Middle frontal gyrus (tissue), 1 donor: ENCODE measurements around the gene GIPR.
A peak's percentile ranks its signal among the peaks of the same experiment; 100 is the strongest.
"Not testable (repeated sequence)": the region's sequence is repeated elsewhere in the genome, so short reads cannot be mapped to it uniquely, and the experiment has no call there.

Experiments used
- DNase-seq: peaks from one replicate; pipeline ENCODE4 v3.0.0-alpha.2; 2015; ENCODE audit warnings: low spot score; ENCODE audit errors: extremely low spot score

GIPR gene

GRCh38 chr19:45667620-45668341, at the start of gene GIPR:
GIPR (plus strand) TSS chr19:45668221; CDS start chr19:45669521, 1,300 bp downstream.
- DNase-seq, result no peak

DNA sequence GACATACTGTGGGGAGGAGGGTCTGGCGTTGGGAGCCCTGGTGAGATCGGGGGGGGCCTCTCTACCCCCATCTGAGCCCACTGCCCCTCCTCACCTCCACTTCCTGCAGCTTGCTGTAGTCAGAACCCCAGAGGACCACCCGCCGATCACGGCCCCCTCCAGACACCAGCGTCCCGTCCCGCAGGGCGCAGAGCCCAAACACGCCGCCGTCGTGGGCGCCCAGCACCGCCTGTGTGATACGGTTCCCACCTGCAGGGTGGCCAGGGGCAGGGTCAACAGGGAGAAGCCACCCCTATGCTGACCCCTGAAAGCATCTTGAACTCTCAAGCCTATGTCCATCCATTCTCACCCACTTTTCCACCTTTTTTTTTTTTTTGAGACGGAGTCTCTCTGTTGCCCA, 46.6 kb upstream of the GIPR start:
- DNase-seq, result no peak

GRCh38 chr19:45621976-45622503, 46.0 kb upstream of the GIPR start:
- DNase-seq, result no peak

GRCh38 chr19:45623984-45624383, 44.0 kb upstream of the GIPR start:
- DNase-seq, result no peak

GRCh38 chr19:45628219-45628618, 39.8 kb upstream of the GIPR start:
- DNase-seq, result not testable (repeated sequence)

DNA sequence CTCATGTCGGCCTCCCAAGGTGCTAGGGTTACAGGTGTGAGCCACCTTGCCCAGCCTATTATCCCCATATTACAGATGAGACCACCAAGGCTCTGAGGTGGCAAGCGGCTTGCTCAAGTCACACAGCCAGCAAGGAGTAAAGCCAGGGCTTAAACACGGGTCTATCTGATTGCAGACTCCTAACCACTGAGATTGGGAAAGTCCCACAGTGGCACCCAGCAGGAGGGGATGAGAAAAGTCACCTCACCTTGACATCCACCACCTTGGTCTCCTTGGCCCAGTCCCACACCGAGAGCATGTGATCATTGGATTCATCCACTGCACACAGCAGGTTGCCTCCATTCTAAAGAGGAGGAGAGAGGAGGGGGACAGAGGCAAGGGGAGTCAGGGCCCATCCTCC, 38.3 kb upstream of the GIPR start:
- no peak for DNase-seq

- DNase-seq, result no peak
Observed at GRCh38 chr19:45630463-45630862, 37.6 kb upstream of the GIPR start.

DNA sequence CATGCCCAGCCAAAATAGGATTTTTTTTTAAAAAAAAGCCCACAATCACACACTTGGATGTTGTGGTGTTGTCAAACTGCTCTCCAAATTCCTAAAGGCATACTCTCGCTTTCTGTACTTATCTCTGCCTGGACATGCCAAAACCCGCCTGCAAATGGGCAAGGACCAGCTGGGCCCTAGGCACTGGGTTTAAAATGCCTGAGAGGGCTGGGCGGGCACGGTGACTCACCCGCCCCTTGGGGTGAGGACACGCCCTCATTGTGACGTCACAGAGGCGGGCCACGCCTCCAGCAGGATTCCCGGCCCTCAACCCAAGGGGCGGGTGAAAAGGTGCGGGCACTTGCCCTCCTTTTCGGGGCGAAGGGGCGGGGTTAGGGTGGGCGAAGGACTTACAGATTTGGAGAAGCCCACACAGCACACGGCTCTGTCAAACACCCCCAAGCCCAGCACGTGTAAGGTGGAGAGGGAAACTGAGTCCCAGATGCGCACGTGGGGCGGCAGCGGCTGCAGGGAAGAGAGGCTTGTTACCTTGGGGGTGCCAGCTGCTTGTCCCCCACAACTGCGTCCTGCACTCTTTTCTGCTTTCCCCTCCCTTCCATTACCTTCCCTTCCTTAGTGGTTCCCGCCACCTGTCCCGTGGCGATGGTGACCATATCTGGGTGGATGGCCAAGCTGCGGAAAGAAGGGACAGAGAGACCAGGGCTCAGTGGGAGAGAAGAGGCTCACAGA, 35.4 kb upstream of the GIPR start:
- no peak for DNase-seq

DNA sequence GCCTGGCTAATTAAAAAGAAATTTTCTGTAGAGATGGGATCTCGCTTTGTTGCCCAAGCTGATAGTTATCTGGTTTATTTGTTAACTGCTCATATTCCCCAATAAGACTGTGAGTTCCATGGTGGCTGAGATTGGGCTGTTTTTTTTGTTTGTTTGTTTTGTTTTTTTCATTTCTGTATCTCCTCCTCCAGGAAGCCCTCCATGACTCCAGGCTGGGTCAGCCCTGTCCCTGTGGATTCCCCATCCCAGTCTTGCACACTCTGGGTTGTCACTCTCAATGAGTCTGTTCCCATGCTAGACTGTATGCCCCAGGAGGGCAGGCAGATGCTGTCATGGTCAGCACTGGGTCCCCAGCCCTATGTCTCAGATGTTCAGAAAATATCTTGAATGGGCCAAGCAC, 31.7 kb upstream of the GIPR start:
- DNase-seq, result no peak

DNA sequence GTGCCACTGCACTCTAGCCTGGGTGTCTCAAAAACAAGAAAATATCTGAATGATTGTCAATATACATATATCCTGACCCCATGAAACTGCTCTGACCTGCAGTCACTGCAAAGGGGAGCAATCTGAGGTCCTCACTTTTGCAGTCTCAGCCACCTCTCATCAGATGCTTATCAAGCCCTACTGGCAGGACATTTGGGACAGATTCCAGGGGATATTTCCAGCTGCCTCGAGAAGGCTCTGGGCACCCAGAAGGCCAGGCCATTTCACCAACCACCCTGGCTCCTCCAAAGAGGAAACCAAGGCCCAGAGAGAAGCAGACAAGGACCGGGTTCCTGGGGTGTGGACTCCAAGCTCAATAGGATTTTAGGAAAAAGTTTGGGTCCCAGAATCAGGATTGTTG, 31.1 kb upstream of the GIPR start:
- DNase-seq, result no peak

GRCh38 chr19:45637890-45638667, 29.9 kb upstream of the GIPR start:
- DNase-seq, result no peak

GRCh38 chr19:45638930-45639729, 28.9 kb upstream of the GIPR start, which contains the start of gene EML2:
EML2 (minus strand) TSS chr19:45639397; CDS start chr19:45639376, 21 bp downstream.
- DNase-seq, result no peak

DNA sequence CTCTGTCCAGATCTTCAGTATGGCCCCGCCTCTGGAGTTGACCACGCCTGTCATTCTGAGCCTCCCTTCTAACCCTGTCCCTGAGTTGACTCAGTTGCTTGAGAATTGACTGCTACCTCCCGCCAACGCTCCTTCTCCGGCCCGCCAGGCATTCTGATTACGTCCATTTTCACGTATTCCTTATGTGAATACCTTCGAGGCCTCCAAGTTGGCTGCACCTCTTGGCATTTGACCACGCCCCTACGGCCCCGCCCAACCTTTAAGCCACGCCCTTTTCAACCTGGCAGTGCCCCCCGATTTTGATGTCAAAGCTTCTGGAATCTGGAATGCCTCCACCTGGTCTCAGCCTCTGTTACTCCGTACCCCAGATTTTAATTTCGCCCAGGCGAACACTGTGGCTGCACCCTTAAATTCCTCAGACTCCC, 27.2 kb upstream of the GIPR start:
- no peak for DNase-seq

GRCh38 chr19:45641274-45642105, 26.5 kb upstream of the GIPR start:
- no peak for DNase-seq

GRCh38 chr19:45643024-45643926, 24.7 kb upstream of the GIPR start:
- peak; percentile 75 for DNase-seq

- no peak for DNase-seq
Observed at GRCh38 chr19:45643927-45644771, 23.9 kb upstream of the GIPR start.

GRCh38 chr19:45645068-45645630, 22.9 kb upstream of the GIPR start:
- peak; percentile 95 for DNase-seq
